ENCODE measurements around the gene IDS. TPM values are rescaled to one million over a fixed set of nuclear protein-coding genes. Genes with fewer than 3 reads are reported as not detected.
"Not testable (repeated sequence)": the region's sequence is repeated elsewhere in the genome, so short reads cannot be mapped to it uniquely, and the experiment has no call there.

Gene IDS
- total RNA-seq, 4 donors from 2014 or later = 80.2 to 91.0 (median 86.4) TPM

GRCh38 chrX:149531599-149531998 is 26.5 kb upstream of the IDS start:
- Histone ChIP-seq H3K4me3 (no peak overlapping the region), H3K4me1 (no peaks in the 10 kb centered on the region), H3K36me3 (peaks cover 0 to 24% (median 7%) of the 10 kb centered on the region in 4 donors), H3K27me3 (no peaks in the 10 kb centered on the region), H3K27ac (replicated peaks in 1 of 4) (no peak overlapping the region), H3K9me3 (no peaks in the 10 kb centered on the region)
- intact Hi-C loops (cut with DNase I) = no loop called here
- TF ChIP-seq CTCF (IDR thresholded peaks at IDR 0.05) (no peak), EP300 (IDR thresholded peaks at IDR 0.05) (no peak), POLR2AphosphoS5 (IDR thresholded peaks at IDR 0.05) (no peak), POLR2A (IDR thresholded peaks at IDR 0.05; ENCODE audit: low read depth) (no peak)
- no peak for DNase-seq (ENCODE audit: extremely low spot score)
- 63% methylated on average over 2 of the region's 2 CpGs for WGBS

- Histone ChIP-seq H3K9me3 (no peaks in the 10 kb centered on the region), H3K27ac (replicated peaks in 1 of 4) (no peak overlapping the region), H3K27me3 (no peaks in the 10 kb centered on the region), H3K4me1 (no peaks in the 10 kb centered on the region), H3K4me3 (no peak overlapping the region), H3K36me3 (peaks cover 0 to 12% (median 4%) of the 10 kb centered on the region in 4 donors)
- intact Hi-C loops (cut with DNase I) = no loop called here
- WGBS = 67% methylated on average over 1 of the region's 1 CpG
- no peak for DNase-seq (ENCODE audit: extremely low spot score)
- TF ChIP-seq POLR2A (IDR thresholded peaks at IDR 0.05; ENCODE audit: low read depth) (no peak), EP300 (IDR thresholded peaks at IDR 0.05) (no peak)
Measured at GRCh38 chrX:149528381-149528780, 23.3 kb upstream of the IDS start.

- no peak for DNase-seq (ENCODE audit: extremely low spot score)
- whole genome bisulfite sequencing = 59% methylated on average over 1 of the region's 1 CpG
- H3K4me3 ChIP-seq = no peak overlapping the region
- intact Hi-C loops (cut with DNase I) = no loop called here
- H3K36me3 ChIP-seq = peaks cover 0 to 12% (median 4%) of the 10 kb centered on the region in 4 donors
- H3K27ac ChIP-seq (replicated peaks in 1 of 4) = no peak overlapping the region
- no peaks in the 10 kb centered on the region for H3K4me1 ChIP-seq
- H3K27me3 ChIP-seq = no peaks in the 10 kb centered on the region
- no peaks in the 10 kb centered on the region for H3K9me3 ChIP-seq
- TF ChIP-seq POLR2AphosphoS5 (IDR thresholded peaks at IDR 0.05) (no peak), CTCF (IDR thresholded peaks at IDR 0.05) (peak; percentile 36 to 58 (median 46)), POLR2A (IDR thresholded peaks at IDR 0.05; ENCODE audit: low read depth) (no peak), EP300 (IDR thresholded peaks at IDR 0.05) (no peak)
Measured at GRCh38 chrX:149527705-149528104, 22.6 kb upstream of the IDS start.

- H3K27ac ChIP-seq (replicated peaks in 1 of 4); intact Hi-C loops (cut with DNase I): not testable (repeated sequence)
- 81% methylated on average over 6 of the region's 13 CpGs for WGBS
Measured at GRCh38 chrX:149526318-149527033, 21.4 kb upstream of the IDS start.

GRCh38 chrX:149525903-149526302 is 20.8 kb upstream of the IDS start:
- H3K4me1 ChIP-seq; H3K36me3 ChIP-seq; DNase-seq (ENCODE audit: extremely low spot score); H3K4me3 ChIP-seq; H3K27ac ChIP-seq (replicated peaks in 1 of 4); H3K27me3 ChIP-seq; intact Hi-C loops (cut with DNase I); H3K9me3 ChIP-seq: not testable (repeated sequence)
- WGBS = 61% methylated on average over 4 of the region's 5 CpGs

More at GRCh38 chrX:149526318-149527033, 21.4 kb upstream of the IDS start:
- not testable (repeated sequence) for DNase-seq (ENCODE audit: extremely low spot score); H3K9me3 ChIP-seq; H3K27me3 ChIP-seq; H3K36me3 ChIP-seq; H3K4me3 ChIP-seq; H3K4me1 ChIP-seq

GRCh38 chrX:149525389-149525788 is 20.3 kb upstream of the IDS start:
- H3K4me1 ChIP-seq; DNase-seq (ENCODE audit: extremely low spot score); H3K4me3 ChIP-seq; intact Hi-C loops (cut with DNase I); H3K36me3 ChIP-seq; H3K27me3 ChIP-seq; H3K27ac ChIP-seq (replicated peaks in 1 of 4); H3K9me3 ChIP-seq: not testable (repeated sequence)
- WGBS = 43% methylated on average over 5 of the region's 10 CpGs

GRCh38 chrX:149522916-149523315 is 17.8 kb upstream of the IDS start:
- Histone ChIP-seq H3K9me3 (no peaks in the 10 kb centered on the region), H3K36me3 (no peaks in the 10 kb centered on the region), H3K4me1 (no peaks in the 10 kb centered on the region), H3K4me3 (no peak overlapping the region), H3K27me3 (no peaks in the 10 kb centered on the region), H3K27ac (replicated peaks in 1 of 4) (no peak overlapping the region)
- intact Hi-C loops (cut with DNase I) = no loop called here
- no peak for DNase-seq (ENCODE audit: extremely low spot score)
- 47% methylated on average over 2 of the region's 2 CpGs for WGBS
- TF ChIP-seq POLR2AphosphoS5 (IDR thresholded peaks at IDR 0.05) (no peak), EP300 (IDR thresholded peaks at IDR 0.05) (no peak), POLR2A (IDR thresholded peaks at IDR 0.05; ENCODE audit: low read depth) (no peak), CTCF (IDR thresholded peaks at IDR 0.05) (no peak)
